CD4-positive, alpha-beta T cell treated with Interferon gamma for 1 hour (primary cell): ENCODE results near the gene DNAAF9.
"Not testable (repeated sequence)": the region's sequence is repeated elsewhere in the genome, so short reads cannot be mapped to it uniquely, and the experiment has no call there.

Source experiments
- DNase-seq: peaks from one replicate; pipeline ENCODE4 v3.0.0-alpha.2; 2020

DNAAF9 gene

GRCh38 chr20:3407040-3407770 is at the start of gene DNAAF9:
Gene DNAAF9 (minus strand): TSS chr20:3407669. CDS start chr20:3407557, 112 bp downstream.
- DNase-seq = peak; percentile 69

- no peak for DNase-seq
Measured at GRCh38 chr20:3456648-3457047, 49.2 kb upstream of the DNAAF9 start.

GRCh38 chr20:3454831-3455230 is 47.4 kb upstream of the DNAAF9 start:
- DNase-seq = no peak

GRCh38 chr20:3452690-3453089 is 45.2 kb upstream of the DNAAF9 start:
- no peak for DNase-seq

- DNase-seq = no peak
Measured at GRCh38 chr20:3452136-3452535, 44.7 kb upstream of the DNAAF9 start.

- DNase-seq = no peak
Measured at GRCh38 chr20:3449319-3449718, 41.9 kb upstream of the DNAAF9 start.

- DNase-seq = no peak
Measured at GRCh38 chr20:3447321-3447720, 39.9 kb upstream of the DNAAF9 start.

GRCh38 chr20:3446779-3447178 is 39.3 kb upstream of the DNAAF9 start:
- no peak for DNase-seq

GRCh38 chr20:3436864-3437574 is 29.6 kb upstream of the DNAAF9 start:
- no peak for DNase-seq

GRCh38 chr20:3434232-3434631 is 26.8 kb upstream of the DNAAF9 start:
- no peak for DNase-seq

GRCh38 chr20:3433744-3434143 is 26.3 kb upstream of the DNAAF9 start:
- no peak for DNase-seq

- no peak for DNase-seq
Measured at GRCh38 chr20:3432844-3433243, 25.4 kb upstream of the DNAAF9 start.

- no peak for DNase-seq
Measured at GRCh38 chr20:3431109-3431508, 23.6 kb upstream of the DNAAF9 start.

- DNase-seq = peak; percentile 21
Measured at GRCh38 chr20:3430376-3431069, 23.1 kb upstream of the DNAAF9 start.

- not testable (repeated sequence) for DNase-seq
Measured at GRCh38 chr20:3426766-3427165, 19.3 kb upstream of the DNAAF9 start.

- DNase-seq = no peak
Measured at GRCh38 chr20:3423126-3423525, 15.7 kb upstream of the DNAAF9 start.

- DNase-seq = no peak
Measured at GRCh38 chr20:3421985-3422384, 14.5 kb upstream of the DNAAF9 start.

- DNase-seq = peak; percentile 56
Measured at GRCh38 chr20:3420211-3420707, 12.8 kb upstream of the DNAAF9 start.

- not testable (repeated sequence) for DNase-seq
Measured at GRCh38 chr20:3418161-3418560, 10.7 kb upstream of the DNAAF9 start.

GRCh38 chr20:3414122-3414521 is 6.7 kb upstream of the DNAAF9 start:
- DNase-seq = no peak

GRCh38 chr20:3413393-3413889 is 6.0 kb upstream of the DNAAF9 start:
- DNase-seq = no peak

- no peak for DNase-seq
Measured at GRCh38 chr20:3412600-3413392, 5.3 kb upstream of the DNAAF9 start.

GRCh38 chr20:3410464-3410863 is 3.0 kb upstream of the DNAAF9 start:
- DNase-seq = no peak
